Endothelial cell of umbilical vein (primary cell): ENCODE data around the gene FOLR2.
"Not testable (repeated sequence)": the region's sequence is repeated elsewhere in the genome, so short reads cannot be mapped to it uniquely, and the experiment has no call there.

ENCODE experiments used
- POLR2A ChIP-seq: IDR thresholded peaks from 2 replicates; pipeline ENCODE4 v1.6.1; 2012; ENCODE audit warnings: low read depth, mild to moderate bottlenecking, control low read depth, low read length
- POLR2AphosphoS5 ChIP-seq: IDR thresholded peaks from 2 replicates; pipeline ENCODE4 v1.6.1; 2012; ENCODE audit warnings: low read depth, mild to moderate bottlenecking, control low read depth, low read length, moderate library complexity; ENCODE audit not compliant: insufficient read depth
- TF ChIP-seq, protein P1 (sequence below), 2 donors: IDR thresholded peaks; 1 replicate in 1 of 2; 2 replicates in 1 of 2; pipeline ENCODE4 v1.5.1; 2011; ENCODE audit warnings: low read length in 2 of 2, mild to moderate bottlenecking in 2 of 2, moderate library complexity in 2 of 2, control low read depth in 1 of 2, inconsistent platforms in 1 of 2, low read depth in 1 of 2; ENCODE audit not compliant: insufficient read depth in 1 of 2; ENCODE audit errors: extremely low read depth in 1 of 2

DNA sequence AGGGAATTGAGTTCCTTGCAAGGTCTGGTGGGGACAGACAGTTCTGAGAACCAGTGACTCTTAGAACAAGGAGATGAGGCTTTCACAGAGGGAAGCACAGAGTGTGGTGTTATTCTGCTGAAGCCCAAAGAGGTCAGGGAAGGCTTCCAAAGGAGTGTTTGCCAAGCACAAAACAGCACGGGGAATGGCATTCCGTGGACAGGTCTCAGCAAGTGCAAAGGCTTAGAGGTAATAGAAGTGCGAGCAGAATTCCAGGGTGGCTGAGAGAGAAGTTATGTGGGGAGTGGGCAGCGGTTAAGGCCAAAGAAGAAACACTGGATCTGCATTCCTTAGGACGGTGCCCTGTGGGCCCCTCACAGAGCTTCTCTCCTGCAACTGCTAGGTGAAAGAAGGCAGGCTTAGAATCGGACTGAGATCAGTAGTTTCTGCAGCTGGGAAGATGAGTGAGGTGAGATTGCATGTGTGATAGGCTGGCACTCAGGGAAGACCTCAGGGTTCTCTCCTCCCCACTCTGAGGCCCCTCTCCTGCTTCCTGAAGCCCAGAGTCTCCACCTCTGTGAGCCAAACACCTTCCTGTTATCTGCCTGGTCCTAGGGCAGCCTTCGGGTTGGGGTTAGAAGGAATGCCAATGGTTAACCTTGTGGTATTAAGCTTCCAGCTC lies 35.6 kb upstream of the FOLR2 start:
- not testable (repeated sequence) for TF ChIP-seq POLR2A, POLR2AphosphoS5
- TF ChIP-seq, protein P1, sequence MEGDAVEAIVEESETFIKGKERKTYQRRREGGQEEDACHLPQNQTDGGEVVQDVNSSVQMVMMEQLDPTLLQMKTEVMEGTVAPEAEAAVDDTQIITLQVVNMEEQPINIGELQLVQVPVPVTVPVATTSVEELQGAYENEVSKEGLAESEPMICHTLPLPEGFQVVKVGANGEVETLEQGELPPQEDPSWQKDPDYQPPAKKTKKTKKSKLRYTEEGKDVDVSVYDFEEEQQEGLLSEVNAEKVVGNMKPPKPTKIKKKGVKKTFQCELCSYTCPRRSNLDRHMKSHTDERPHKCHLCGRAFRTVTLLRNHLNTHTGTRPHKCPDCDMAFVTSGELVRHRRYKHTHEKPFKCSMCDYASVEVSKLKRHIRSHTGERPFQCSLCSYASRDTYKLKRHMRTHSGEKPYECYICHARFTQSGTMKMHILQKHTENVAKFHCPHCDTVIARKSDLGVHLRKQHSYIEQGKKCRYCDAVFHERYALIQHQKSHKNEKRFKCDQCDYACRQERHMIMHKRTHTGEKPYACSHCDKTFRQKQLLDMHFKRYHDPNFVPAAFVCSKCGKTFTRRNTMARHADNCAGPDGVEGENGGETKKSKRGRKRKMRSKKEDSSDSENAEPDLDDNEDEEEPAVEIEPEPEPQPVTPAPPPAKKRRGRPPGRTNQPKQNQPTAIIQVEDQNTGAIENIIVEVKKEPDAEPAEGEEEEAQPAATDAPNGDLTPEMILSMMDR (IDR thresholded peaks at IDR 0.05; ENCODE audit: extremely low read depth in 1 of 2, insufficient read depth in 1 of 2, low read depth in 1 of 2, low read length in 2 of 2), result not testable (repeated sequence)
